ENCODE results near the gene LRRC61. TPM values are rescaled to one million over a fixed set of nuclear protein-coding genes. Genes with fewer than 3 reads are reported as not detected.
"Not testable (repeated sequence)": the region's sequence is repeated elsewhere in the genome, so short reads cannot be mapped to it uniquely, and the experiment has no call there.

Gene LRRC61, protein sequence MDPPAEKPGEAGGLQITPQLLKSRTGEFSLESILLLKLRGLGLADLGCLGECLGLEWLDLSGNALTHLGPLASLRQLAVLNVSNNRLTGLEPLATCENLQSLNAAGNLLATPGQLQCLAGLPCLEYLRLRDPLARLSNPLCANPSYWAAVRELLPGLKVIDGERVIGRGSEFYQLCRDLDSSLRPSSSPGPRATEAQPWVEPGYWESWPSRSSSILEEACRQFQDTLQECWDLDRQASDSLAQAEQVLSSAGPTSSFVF
- polyA plus RNA-seq (ENCODE audit: insufficient read length in 3 of 3), result 10 to 100 TPM; 25.1 to 33.1 (median 30.3) TPM
- long read RNA-seq, donor 1, transcript LRRC61-202 (3 exons, 1,877 nt), result major isoform, 21 of 28 reads
- long read RNA-seq, donor 1, partial matches to known transcripts, result 6 of 28 reads
- long read RNA-seq, donor 1, other reads (novel, unspliced or antisense), result 0 of 28 reads
- long read RNA-seq, donor 2, transcript LRRC61-202 (3 exons, 1,877 nt), result major isoform, 33 of 36 reads
- long read RNA-seq, donor 2, partial matches to known transcripts, result 0 of 36 reads
- long read RNA-seq, donor 2, other reads (novel, unspliced or antisense), result 0 of 36 reads
- long read RNA-seq, donor 3, transcript LRRC61-202 (3 exons, 1,877 nt), result major isoform, 28 of 35 reads
- long read RNA-seq, donor 3, partial matches to known transcripts, result 6 of 35 reads
- long read RNA-seq, donor 3, other reads (novel, unspliced or antisense), result 0 of 35 reads
- long read RNA-seq, donor 4, transcript LRRC61-202 (3 exons, 1,877 nt), result major isoform, 30 of 30 reads
- long read RNA-seq, donor 4, partial matches to known transcripts, result 0 of 30 reads
- long read RNA-seq, donor 4, other reads (novel, unspliced or antisense), result 0 of 30 reads
- long read RNA-seq, donor 5, transcript LRRC61-202 (3 exons, 1,877 nt), result major isoform, 7 of 9 reads
- long read RNA-seq, donor 5, partial matches to known transcripts, result 0 of 9 reads
- long read RNA-seq, donor 5, other reads (novel, unspliced or antisense), result 0 of 9 reads
- long read RNA-seq, donor 6, transcript LRRC61-202 (3 exons, 1,877 nt), result major isoform, 20 of 22 reads
- long read RNA-seq, donor 6, partial matches to known transcripts, result 0 of 22 reads
- long read RNA-seq, donor 6, other reads (novel, unspliced or antisense), result 0 of 22 reads
- long read RNA-seq, donor 7, transcript LRRC61-202 (3 exons, 1,877 nt), result major isoform, 25 of 34 reads
- long read RNA-seq, donor 7, transcript LRRC61-203 (3 exons, 667 nt), result minor isoform, 7 of 34 reads
- long read RNA-seq, donor 7, partial matches to known transcripts, result 0 of 34 reads
- long read RNA-seq, donor 7, other reads (novel, unspliced or antisense), result 0 of 34 reads
- long read RNA-seq, donor 8, transcript LRRC61-202 (3 exons, 1,877 nt), result major isoform, 8 of 10 reads
- long read RNA-seq, donor 8, partial matches to known transcripts, result 0 of 10 reads
- long read RNA-seq, donor 8, other reads (novel, unspliced or antisense), result 0 of 10 reads
- long read RNA-seq, donor 9, transcript LRRC61-202 (3 exons, 1,877 nt), result major isoform, 23 of 210 reads
- long read RNA-seq, donor 9, partial matches to known transcripts, result 85 of 210 reads
- long read RNA-seq, donor 9, other reads (novel, unspliced or antisense), result 99 of 210 reads
- long read RNA-seq, donor 10, transcript LRRC61-202 (3 exons, 1,877 nt), result major isoform, 17 of 18 reads
- long read RNA-seq, donor 10, partial matches to known transcripts, result 0 of 18 reads
- long read RNA-seq, donor 10, other reads (novel, unspliced or antisense), result 0 of 18 reads
- long read RNA-seq, donor 11, transcript LRRC61-202 (3 exons, 1,877 nt), result major isoform, 10 of 22 reads
- long read RNA-seq, donor 11, partial matches to known transcripts, result 12 of 22 reads
- long read RNA-seq, donor 11, other reads (novel, unspliced or antisense), result 0 of 22 reads
- long read RNA-seq, donor 12, transcript LRRC61-202 (3 exons, 1,877 nt), result major isoform, 29 of 33 reads
- long read RNA-seq, donor 12, partial matches to known transcripts, result 0 of 33 reads
- long read RNA-seq, donor 12, other reads (novel, unspliced or antisense), result 0 of 33 reads
- long read RNA-seq, donor 13, transcript LRRC61-202 (3 exons, 1,877 nt), result major isoform, 15 of 16 reads
- long read RNA-seq, donor 13, partial matches to known transcripts, result 0 of 16 reads
- long read RNA-seq, donor 13, other reads (novel, unspliced or antisense), result 0 of 16 reads
- long read RNA-seq, donor 14, transcript LRRC61-202 (3 exons, 1,877 nt), result major isoform, 35 of 38 reads
- long read RNA-seq, donor 14, partial matches to known transcripts, result 0 of 38 reads
- long read RNA-seq, donor 14, other reads (novel, unspliced or antisense), result 0 of 38 reads
- long read RNA-seq, donor 15, transcript LRRC61-202 (3 exons, 1,877 nt), result major isoform, 33 of 38 reads
- long read RNA-seq, donor 15, partial matches to known transcripts, result 0 of 38 reads
- long read RNA-seq, donor 15, other reads (novel, unspliced or antisense), result 0 of 38 reads
- long read RNA-seq, donor 16, transcript LRRC61-202 (3 exons, 1,877 nt), result major isoform, 24 of 27 reads
- long read RNA-seq, donor 16, partial matches to known transcripts, result 0 of 27 reads
- long read RNA-seq, donor 16, other reads (novel, unspliced or antisense), result 0 of 27 reads

- peak; percentile 81 for DNase-seq
Observed at GRCh38 chr7:150322833-150323681, at the start of gene LRRC61, which contains the start of gene ACTR3C. Gene LRRC61 (plus strand): TSS chr7:150323355. CDS start chr7:150336862, 13,507 bp downstream. Gene ACTR3C (minus strand): TSS chr7:150323545. CDS start chr7:150295296, 28,249 bp downstream.

DNA sequence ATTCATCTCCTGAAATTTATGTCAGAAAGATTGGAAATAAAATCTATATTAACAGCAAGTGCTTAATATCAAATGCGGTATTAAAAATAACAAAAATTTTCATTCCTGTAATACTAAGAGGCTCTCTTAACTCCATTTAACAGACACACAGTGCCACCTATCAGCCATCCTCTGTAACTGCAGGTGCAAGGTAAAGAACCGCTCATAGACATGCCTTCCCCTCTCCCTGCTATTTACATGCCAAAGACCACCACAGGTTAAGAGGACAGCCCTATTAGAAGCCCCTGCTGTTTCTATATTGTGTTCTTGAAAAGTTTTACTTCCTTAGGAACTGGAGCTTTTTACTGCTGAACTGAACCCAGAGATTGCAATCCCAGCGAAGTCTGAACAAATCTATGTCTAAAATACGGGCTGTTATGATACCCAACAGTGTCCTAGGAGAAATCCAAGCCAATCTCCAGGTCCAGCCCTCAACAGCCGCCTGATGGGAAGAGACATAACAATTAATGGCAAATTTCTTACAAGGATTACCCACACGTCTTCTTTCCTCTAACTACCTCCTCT is 46.9 kb upstream of the LRRC61 start:
- DNase-seq, result not testable (repeated sequence)

GRCh38 chr7:150278383-150278782 is 44.8 kb upstream of the LRRC61 start:
- not testable (repeated sequence) for DNase-seq

GRCh38 chr7:150281681-150282403 is 41.3 kb upstream of the LRRC61 start:
- not testable (repeated sequence) for DNase-seq

DNA sequence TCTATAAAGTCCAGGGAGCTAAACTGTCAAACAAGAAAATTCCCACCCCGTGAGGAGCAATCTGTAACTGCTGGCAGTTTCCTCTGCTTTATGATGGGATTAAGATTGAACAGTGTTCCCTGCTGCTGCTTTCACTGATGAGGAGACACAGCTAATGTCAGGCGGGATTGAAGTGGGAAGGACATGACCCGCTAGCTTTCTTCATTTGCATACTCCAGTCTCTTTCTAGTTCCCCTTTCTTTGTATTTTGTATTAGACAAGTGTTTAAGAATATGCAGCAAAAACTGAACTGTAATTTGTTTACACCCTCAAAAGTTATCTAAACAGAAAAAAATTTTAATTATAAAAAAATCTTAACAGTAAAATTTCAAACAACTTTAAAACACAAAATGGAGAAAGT is 40.0 kb upstream of the LRRC61 start:
- not testable (repeated sequence) for DNase-seq

GRCh38 chr7:150283608-150284007 is 39.5 kb upstream of the LRRC61 start:
- not testable (repeated sequence) for DNase-seq

DNA sequence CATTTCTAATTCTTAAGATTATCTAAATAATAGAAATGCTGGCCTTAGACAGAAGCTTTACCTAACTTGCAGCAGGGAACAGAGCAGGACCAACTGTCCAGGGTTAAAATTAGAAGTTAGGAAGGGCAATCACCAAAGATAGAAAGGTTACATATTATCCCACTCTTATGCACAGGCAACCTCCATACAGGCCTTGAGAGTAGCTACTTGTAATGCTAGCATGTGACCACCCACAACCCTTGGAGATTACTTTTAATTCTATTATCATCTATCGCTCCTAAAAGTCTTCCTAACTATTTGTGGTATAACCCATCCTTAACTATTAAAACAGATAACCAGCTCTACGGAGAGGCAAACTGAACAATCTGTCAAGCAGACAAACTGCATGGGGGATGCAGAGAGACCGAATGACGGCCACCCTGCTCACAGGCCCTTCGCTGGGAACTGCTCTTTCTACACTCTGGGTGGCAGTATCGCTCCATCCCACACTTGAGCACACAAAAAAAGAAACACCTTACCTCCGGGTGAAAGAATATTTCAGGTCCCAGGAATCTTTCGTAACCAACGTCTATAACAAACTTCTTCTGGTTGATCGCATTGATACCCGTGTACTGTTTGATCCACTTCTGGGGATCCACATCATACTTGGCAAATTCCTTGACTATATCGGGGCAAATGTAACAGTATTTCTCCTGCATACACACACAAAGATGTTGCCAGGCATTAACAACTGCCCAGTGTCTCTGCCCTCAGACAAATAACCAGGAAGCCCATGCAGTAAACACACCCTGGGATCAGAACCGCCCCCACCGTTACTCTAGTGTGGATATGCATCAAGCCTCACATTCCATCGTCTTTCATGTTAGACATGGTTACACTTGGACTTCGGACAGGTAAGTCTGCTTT is 37.1 kb upstream of the LRRC61 start:
- DNase-seq, result not testable (repeated sequence)

GRCh38 chr7:150287815-150288214 is 35.3 kb upstream of the LRRC61 start:
- DNase-seq, result not testable (repeated sequence)

DNA sequence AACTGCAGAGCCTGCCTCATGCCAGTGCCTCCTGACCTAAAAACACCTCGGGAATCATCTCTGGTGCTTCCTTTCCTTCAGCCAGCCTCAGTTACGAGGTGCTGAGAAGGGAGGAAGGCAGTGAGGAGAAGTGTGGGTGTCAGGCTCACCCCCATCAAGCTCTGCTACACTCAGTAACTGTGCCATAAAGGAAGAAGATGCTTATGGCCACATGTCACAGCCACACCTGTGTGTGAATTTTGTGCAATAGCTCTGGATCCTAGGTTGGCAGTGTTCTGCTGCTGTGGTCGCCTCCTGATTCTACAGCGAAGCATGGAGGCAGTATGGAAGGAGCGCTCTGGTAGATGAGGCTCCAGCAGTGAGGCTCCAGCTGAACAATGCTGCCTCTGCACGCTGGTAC is 34.3 kb upstream of the LRRC61 start:
- DNase-seq, result not testable (repeated sequence)

DNA sequence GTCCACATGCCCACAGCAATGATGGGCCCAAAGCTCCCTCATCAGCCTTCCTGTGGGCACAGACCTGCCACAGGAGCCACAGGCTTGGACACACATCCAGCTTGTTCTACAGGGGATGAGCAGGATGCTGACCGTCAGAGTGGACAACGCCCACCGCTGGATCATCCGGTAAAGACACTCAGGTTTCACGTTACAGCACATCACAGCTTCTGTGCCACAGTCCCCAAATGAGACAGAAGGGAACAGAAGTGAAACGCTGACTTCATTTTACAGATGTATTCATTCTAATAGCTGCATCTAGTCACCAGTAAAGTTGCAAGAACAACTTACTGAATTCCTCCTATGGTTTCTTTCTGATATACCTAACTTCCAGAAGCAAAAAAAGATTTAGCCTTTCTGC is 32.8 kb upstream of the LRRC61 start:
- not testable (repeated sequence) for DNase-seq

- not testable (repeated sequence) for DNase-seq
Observed at GRCh38 chr7:150295027-150295426, 28.1 kb upstream of the LRRC61 start.

DNA sequence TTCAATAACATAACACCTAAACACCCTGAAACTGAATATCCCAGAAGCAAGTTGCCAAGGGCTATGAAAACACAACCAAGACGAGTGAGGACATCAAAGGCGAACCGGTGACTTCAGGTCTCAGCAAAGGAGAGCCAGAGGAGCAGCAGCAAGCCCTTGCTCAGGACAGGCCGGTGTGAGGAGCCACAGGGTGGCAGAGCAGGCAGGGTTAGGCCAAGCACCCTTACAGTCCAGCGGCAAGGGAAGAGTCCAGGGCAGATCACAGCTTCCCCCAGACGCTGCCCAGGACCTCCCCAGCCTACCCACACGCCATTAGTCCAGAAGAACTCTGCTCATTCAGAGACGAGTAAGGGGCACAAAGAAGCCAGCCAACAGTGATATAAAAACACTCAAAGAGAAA is 27.5 kb upstream of the LRRC61 start:
- not testable (repeated sequence) for DNase-seq

GRCh38 chr7:150296802-150297201 is 26.4 kb upstream of the LRRC61 start:
- DNase-seq, result not testable (repeated sequence)

DNA sequence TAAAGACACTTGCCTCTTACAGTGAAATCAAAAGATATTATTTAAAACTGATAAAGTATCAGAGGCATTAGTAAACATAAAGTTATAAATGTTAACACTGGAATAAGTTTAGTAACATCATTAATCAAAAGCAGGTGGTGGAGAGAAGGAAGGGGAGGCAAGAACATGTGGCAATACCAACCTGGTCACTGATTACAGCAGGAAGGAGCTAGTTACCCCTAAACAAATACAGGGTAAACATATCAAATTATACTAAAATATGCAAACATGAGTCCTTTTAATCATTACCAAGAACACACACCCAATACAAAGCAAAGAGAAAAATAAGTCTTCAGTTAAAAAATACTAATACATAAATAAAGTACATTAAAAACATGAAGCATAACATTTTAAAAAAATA is 25.2 kb upstream of the LRRC61 start:
- not testable (repeated sequence) for DNase-seq

DNA sequence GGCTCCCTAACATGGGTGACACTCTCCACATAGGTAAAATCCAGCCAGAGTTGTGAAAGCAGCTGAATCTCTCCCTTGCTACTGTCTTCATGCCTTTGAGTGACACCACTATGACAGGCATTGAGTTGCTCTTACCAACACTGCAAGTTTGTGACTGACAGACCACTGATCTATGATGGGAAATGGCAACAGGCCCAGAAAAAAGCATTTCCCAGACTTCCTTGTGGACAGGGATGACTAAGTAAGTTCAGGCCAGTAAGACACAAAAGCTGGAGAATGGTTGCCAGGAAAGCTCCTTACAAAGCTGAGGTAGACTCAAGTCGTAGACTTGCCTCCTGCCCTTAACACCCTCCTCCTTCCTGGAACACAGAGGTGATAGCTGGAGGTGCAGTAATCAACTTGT is 20.2 kb upstream of the LRRC61 start:
- DNase-seq, result not testable (repeated sequence)
